Calu3 (cell line): ENCODE data around the gene PSAP. TPM values are rescaled to one million over a fixed set of nuclear protein-coding genes. Genes with fewer than 3 reads are reported as not detected.

Source experiments
- BruUV-seq: library from RNA; stranded (reverse); fragments of 400-500 nt; replicated peaks from 2 replicates; lab custom pipeline; 2021; lab: Mats Ljungman, UMichigan
- CTCF ChIA-PET: fragments of 300-600 bp; sonication (Branson Sonifier 250); formaldehyde crosslinking; loops from one replicate; lab custom pipeline; 2022; ENCODE audit warnings: antibody characterized with exemption; lab: Charles Lee
- DNase-seq: peaks from one replicate; pipeline ENCODE4 v3.0.0; 2022
- H3K27ac Mint-ChIP-seq: one replicate; pipeline ENCODE4 v1.8.0; 2022; ENCODE audit warnings: mixed read lengths; ENCODE audit not compliant: unreplicated experiment
- H3K27me3 Mint-ChIP-seq: one replicate; pipeline ENCODE4 v1.8.0; 2022; ENCODE audit warnings: mixed read lengths; ENCODE audit not compliant: unreplicated experiment
- H3K36me3 Mint-ChIP-seq: one replicate; pipeline ENCODE4 v1.8.0; 2022; ENCODE audit warnings: mild to moderate bottlenecking, moderate library complexity, mixed read lengths; ENCODE audit not compliant: insufficient read depth, unreplicated experiment
- H3K4me1 Mint-ChIP-seq: one replicate; pipeline ENCODE4 v1.8.0; 2022; ENCODE audit warnings: mild to moderate bottlenecking, low read depth, mixed read lengths; ENCODE audit not compliant: unreplicated experiment
- H3K4me3 Mint-ChIP-seq: one replicate; pipeline ENCODE4 v1.8.0; 2022; ENCODE audit warnings: mild to moderate bottlenecking, low read depth, moderate library complexity, mixed read lengths; ENCODE audit not compliant: unreplicated experiment
- H3K9me3 Mint-ChIP-seq: one replicate; pipeline ENCODE4 v1.8.0; 2022; ENCODE audit warnings: low read depth, mixed read lengths; ENCODE audit not compliant: unreplicated experiment
- intact Hi-C: fragments of 100-400 bp; cut with micrococcal nuclease; formaldehyde crosslinking; loops from one replicate; pipeline ENCODE4 v1.10.0; 2022; ENCODE audit not compliant: unreplicated experiment
- total RNA-seq: library from RNA; stranded (reverse); gene quantifications from 2 replicates; pipeline ENCODE4 v1.2.3, GENCODE V29; 2022
- TF ChIP-seq, protein P1 (sequence below): fragments of 200-600 bp; IDR thresholded peaks from one replicate; pipeline ENCODE4 v1.8.0; 2022; ENCODE audit warnings: antibody characterized with exemption; ENCODE audit not compliant: unreplicated experiment

Gene PSAP
- total RNA-seq, 1 experiment from 2014 or later, result 840 TPM

DNA sequence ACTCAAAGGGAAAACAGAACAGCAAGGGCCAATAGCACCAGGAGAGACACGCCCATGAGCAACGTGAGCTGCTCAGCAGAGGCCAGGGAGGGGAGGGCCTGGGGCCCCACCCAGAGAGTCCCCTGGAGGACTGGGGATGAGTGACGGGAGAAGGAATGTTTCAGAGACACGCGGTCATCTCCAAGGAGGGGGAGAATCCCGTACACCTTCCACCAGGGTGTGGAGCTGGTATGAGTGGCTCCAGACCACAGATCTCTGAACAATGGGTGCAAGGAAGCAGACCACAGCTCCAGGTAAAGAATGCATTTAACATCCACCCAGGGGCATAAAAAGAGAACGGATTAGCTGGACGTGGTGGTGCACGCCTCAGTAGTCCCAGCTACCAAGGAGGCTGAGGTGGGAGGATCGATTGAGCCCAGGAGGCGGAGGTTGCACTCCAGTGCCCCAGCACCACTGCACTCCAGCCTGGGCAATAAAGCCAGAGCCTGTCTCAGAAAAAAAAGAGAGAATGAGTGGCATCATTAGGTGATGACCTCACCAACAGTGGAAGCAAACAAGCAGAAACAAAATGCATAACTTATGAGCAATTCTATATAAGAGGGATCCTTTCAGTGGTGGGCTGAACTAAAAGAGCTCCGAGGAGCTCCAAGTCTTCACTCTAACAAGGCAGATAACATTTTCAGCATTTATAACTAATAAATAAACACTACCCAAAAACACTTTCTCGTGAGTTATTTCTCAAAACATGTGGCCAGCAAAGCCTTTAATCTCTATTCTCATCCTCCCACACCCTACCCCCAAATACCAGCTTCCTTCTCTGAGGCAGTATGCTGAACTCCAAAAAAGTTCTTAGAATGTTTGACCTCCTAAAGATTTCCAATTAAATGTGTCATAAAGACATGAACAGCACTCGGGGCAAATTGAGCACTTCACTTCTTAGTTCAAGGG is 12.5 kb downstream of the PSAP start:
- no peak for DNase-seq
- Mint-ChIP-seq H3K9me3 (no peaks in the 10 kb centered on the region), H3K27me3 (no peaks in the 10 kb centered on the region), H3K27ac (no peak overlapping the region), H3K4me1 (peaks cover 50% of the 10 kb centered on the region), H3K4me3 (no peak overlapping the region), H3K36me3 (peaks cover 16% of the 10 kb centered on the region)
- TF ChIP-seq, protein P1, sequence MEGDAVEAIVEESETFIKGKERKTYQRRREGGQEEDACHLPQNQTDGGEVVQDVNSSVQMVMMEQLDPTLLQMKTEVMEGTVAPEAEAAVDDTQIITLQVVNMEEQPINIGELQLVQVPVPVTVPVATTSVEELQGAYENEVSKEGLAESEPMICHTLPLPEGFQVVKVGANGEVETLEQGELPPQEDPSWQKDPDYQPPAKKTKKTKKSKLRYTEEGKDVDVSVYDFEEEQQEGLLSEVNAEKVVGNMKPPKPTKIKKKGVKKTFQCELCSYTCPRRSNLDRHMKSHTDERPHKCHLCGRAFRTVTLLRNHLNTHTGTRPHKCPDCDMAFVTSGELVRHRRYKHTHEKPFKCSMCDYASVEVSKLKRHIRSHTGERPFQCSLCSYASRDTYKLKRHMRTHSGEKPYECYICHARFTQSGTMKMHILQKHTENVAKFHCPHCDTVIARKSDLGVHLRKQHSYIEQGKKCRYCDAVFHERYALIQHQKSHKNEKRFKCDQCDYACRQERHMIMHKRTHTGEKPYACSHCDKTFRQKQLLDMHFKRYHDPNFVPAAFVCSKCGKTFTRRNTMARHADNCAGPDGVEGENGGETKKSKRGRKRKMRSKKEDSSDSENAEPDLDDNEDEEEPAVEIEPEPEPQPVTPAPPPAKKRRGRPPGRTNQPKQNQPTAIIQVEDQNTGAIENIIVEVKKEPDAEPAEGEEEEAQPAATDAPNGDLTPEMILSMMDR, result no peak
- intact Hi-C loops, result no loop called here
- CTCF ChIA-PET, result interaction anchor here (0.5 to 0.7 kb wide), 2 partner anchors 20 to 30 kb away, joined by 3 to 6 read pairs; no protein-coding TSS in a partner anchor
- BruUV-seq, result no TSS peak

DNA sequence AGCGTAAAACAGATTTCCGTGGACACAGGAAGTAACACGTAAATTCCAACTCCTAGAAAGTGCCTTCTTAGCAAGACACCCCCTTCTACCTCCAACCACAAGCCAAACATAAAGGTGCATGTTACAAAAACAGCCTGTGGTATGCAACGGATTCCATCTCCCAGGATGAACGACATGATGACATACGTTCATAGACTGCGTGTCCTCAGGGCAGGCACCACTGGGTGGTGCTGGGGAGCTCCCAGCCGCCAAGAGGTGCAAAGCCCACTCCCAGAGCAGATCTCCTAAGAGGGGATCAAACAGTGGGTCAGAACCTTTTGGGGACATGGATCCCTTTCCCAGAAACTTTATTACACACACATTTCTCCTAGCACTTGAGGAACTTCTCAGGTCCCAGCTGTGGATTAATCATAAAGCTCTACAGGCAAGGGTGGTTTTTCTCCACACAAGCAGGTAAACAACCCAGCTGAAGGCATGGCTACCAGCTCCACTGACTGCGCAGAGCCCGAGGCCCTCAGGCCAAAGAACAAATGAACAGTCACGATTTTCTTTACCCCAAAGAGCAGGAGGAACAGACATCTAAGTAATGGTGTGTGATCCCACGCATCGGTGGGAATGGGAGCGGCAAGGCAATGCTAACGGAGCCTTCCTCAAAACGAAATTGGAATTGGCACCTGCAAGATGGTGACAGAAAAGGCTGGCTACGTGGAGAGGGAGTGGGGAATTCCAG is 13.8 kb downstream of the PSAP start:
- TF ChIP-seq, protein P1, result peak; percentile 28
- H3K4me3 Mint-ChIP-seq, result no peak overlapping the region
- peaks cover 23% of the 10 kb centered on the region for H3K36me3 Mint-ChIP-seq
- DNase-seq, result no peak
- intact Hi-C loops, result no loop called here
- peaks cover 41% of the 10 kb centered on the region for H3K4me1 Mint-ChIP-seq
- no peaks in the 10 kb centered on the region for H3K27me3 Mint-ChIP-seq
- H3K9me3 Mint-ChIP-seq, result no peaks in the 10 kb centered on the region
- no TSS peak for BruUV-seq
- H3K27ac Mint-ChIP-seq, result no peak overlapping the region
- CTCF ChIA-PET, result interaction anchor here (1.0 to 1.5 kb wide), 2 partner anchors 28 to 59 kb away, joined by 3 to 5 read pairs; no protein-coding TSS in a partner anchor

DNA sequence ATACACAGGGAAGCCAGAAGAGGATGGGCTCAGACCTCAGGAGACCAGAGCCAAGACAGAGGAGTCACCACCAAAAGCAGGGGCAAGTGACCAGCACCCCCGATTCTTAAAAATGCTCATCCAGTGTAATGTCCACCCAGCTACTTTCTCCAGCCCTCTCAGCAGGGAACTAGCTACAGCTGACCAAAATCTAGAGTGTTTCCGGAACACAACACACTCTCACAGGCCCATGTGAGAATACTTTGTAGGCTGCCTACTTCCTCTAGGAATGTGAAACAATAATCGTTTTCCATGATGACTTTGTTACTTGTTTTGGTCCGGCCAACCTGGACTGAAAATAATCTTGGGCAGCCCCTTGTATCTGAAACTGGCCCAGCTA is 14.5 kb downstream of the PSAP start:
- Mint-ChIP-seq H3K4me1 (peaks cover 45% of the 10 kb centered on the region), H3K27ac (no peak overlapping the region), H3K9me3 (no peaks in the 10 kb centered on the region), H3K4me3 (no peak overlapping the region), H3K36me3 (peaks cover 30% of the 10 kb centered on the region), H3K27me3 (no peaks in the 10 kb centered on the region)
- no peak for DNase-seq
- CTCF ChIA-PET, result interaction anchor here (0.6 to 1.5 kb wide), 2 partner anchors 60 to 405 kb away, joined by 3 to 5 read pairs; no protein-coding TSS in a partner anchor
- intact Hi-C loops, result no loop called here
- TF ChIP-seq, protein P1, result no peak
- BruUV-seq, result no TSS peak
